Stomach (tissue), 4 donors: ENCODE data around the gene RAC3.

Source experiments
- CTCF ChIP-seq, 7 experiments: fragments of 450-650 bp in 4 of 7; fragments of 200-600 bp in 3 of 7; sonication (generic) in 3 of 7; IDR thresholded peaks; one replicate each; pipeline ENCODE4 v1.5.1; 2016 to 2019; ENCODE audit warnings: antibody characterized with exemption in 7 of 7, control low read depth in 2 of 7, mild to moderate bottlenecking in 1 of 7
- POLR2AphosphoS5 ChIP-seq, 3 donors: sonication (generic); formaldehyde crosslinking; IDR thresholded peaks; one replicate each; pipeline ENCODE4 v1.6.1; 2016; ENCODE audit warnings: antibody characterized with exemption in 3 of 3

- TF ChIP-seq POLR2AphosphoS5 (IDR thresholded peaks at IDR 0.05) (no peak), CTCF (IDR thresholded peaks at IDR 0.05) (no peak)
Measured at GRCh38 chr17:82007495-82008257, 23.8 kb upstream of the RAC3 start.
